AML-193 (cell line): ENCODE results near the gene CHAD.
A peak's percentile ranks its signal among the peaks of the same experiment; 100 is the strongest.

Experiments
- DNase-seq, 2 experiments: peaks; one replicate each; lab custom pipeline; 2025; lab: John Stamatoyannopoulos, UW

Gene CHAD, protein sequence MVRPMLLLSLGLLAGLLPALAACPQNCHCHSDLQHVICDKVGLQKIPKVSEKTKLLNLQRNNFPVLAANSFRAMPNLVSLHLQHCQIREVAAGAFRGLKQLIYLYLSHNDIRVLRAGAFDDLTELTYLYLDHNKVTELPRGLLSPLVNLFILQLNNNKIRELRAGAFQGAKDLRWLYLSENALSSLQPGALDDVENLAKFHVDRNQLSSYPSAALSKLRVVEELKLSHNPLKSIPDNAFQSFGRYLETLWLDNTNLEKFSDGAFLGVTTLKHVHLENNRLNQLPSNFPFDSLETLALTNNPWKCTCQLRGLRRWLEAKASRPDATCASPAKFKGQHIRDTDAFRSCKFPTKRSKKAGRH

GRCh38 chr17:50468304-50469207 is at the start of gene CHAD:
TSS of gene CHAD (minus strand) at chr17:50468880. CDS start at chr17:50468813, 67 bp downstream.
- DNase-seq = no peak

GRCh38 chr17:50517504-50518383 is 49.1 kb upstream of the CHAD start:
- DNase-seq = no peak

- no peak for DNase-seq
Measured at GRCh38 chr17:50517011-50517410, 48.3 kb upstream of the CHAD start.

DNA sequence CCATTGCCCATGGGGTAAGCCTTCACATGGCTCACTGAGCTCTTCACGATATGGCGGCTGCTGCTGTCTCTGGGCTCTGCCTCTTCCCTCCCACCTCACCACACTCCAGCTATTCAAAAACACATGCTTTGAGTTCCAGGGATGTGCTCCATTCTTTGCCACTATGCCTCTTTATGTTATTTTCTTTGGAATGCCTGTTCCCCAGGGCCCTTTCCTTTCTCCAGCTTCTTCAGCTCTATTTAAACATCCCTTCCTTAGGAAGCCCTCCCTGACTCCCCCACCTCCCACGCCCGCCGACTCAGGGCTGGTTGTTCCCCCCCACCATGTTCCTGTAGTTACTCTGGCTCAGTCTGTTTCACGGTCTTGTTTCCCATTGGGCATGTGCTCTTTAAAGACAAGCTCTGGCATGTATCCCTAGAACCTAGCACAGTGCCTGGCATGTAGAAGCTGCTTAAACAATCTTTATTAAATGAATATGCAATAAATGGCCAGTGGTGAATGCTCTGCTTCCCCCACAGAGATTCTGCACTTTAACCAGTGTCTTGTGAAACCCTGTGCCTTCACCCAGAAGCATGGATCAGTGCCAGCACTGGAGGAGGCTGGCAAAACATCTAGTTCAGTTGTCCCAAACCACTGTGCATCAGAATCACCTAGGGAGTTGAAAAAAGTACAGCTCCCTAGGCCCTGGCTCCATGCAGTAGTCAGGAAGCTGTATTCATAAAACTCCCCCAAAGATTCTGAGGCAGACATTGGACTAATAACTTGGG is 46.4 kb upstream of the CHAD start:
- peak; percentile 72 to 82 for DNase-seq

- DNase-seq = no peak
Measured at GRCh38 chr17:50514388-50514787, 45.7 kb upstream of the CHAD start.

GRCh38 chr17:50513495-50513894 is 44.8 kb upstream of the CHAD start:
- no peak for DNase-seq

GRCh38 chr17:50511058-50511457 is 42.4 kb upstream of the CHAD start:
- DNase-seq = no peak

- no peak for DNase-seq
Measured at GRCh38 chr17:50508573-50509460, 40.1 kb upstream of the CHAD start.

- no peak for DNase-seq
Measured at GRCh38 chr17:50507871-50508572, 39.3 kb upstream of the CHAD start, which contains the start of gene MYCBPAP. TSS of gene MYCBPAP (plus strand) at chr17:50508439. CDS start at chr17:50508675, 236 bp downstream.

- no peak for DNase-seq
Measured at GRCh38 chr17:50506298-50506697, 37.6 kb upstream of the CHAD start.

GRCh38 chr17:50505591-50506130 is 37.0 kb upstream of the CHAD start:
- no peak for DNase-seq

- DNase-seq = no peak
Measured at GRCh38 chr17:50502301-50502990, 33.8 kb upstream of the CHAD start.

- peak; percentile 35 to 44 for DNase-seq
Measured at GRCh38 chr17:50501054-50501453, 32.4 kb upstream of the CHAD start.

DNA sequence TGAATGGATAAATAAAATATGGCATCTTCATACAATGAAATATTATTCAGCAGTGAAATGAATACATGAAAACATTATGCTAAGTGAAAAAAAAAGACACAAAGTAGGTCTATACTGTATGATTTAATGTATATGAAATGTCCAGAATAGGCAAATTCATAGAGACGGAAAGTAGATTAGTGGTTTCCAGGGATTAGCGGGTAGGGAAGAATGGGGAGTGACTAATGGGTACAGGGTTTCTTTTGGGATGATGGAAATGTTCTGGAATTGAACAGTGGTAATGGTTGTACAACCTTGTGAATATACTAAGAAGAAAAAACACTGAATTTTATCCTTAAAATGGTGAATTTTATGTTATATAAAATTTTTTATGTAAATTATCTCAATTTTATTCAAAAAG is 31.0 kb upstream of the CHAD start:
- DNase-seq = no peak

GRCh38 chr17:50499270-50499669 is 30.6 kb upstream of the CHAD start:
- no peak for DNase-seq

DNA sequence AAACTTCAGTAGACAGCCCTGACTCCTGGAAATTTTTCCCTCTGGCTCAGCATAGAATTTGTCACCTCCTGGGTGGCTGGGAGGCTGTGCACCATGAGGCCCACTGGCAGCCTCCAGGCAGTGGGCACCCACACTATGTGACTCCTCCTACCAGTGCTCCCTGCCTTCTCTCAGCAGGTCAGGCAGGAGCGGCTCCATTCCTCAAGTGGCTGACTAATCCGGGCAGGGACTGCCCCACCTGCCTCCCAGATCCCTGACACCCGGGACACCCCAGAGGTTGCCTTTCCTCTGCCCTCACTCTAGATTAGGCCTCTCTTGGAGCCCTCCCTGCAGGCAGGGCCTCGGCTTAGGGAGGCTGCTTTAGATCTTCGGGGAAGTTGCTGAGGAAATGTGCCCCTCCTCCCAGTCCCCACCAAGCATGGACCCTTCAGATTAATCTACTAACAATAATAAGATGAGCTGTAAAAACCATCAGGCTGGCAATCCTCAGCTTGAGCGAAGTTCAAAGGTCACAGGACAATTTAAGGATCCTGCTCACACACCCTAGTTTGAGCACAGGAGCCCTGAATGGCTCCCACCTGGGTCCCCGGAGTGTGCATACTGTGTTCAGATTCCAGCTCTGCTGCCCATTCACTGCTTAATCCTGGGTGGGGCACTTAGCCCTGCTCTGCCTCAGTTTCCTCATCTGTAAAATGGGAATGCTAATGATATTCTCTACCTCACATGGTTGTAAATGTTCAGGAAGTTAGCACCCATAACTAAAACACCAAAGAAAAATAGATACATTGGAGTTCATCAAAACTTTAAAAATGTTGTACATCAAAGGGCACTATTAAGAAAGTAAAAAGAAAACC is 29.6 kb upstream of the CHAD start:
- DNase-seq = no peak

DNA sequence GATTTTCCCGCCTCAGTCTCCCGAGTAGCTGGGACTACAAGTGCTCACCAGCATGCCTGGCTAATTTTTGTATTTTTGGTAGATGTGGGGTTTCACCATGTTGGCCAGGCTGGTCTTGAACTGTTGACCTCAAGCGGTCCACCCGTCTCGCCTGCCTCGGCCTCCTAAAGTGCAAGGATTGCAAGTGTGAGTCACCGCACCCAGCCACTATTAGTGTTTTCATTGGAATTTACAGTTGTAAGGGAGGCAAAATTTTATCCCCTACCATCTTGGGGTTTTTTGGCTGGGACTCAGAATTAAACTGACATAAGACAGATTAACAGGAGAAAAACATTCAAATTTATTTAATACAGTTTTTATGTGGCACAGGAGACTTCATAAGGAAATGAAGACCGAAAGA is 27.2 kb upstream of the CHAD start:
- no peak for DNase-seq
